Mesenchymal stem cell (in vitro differentiated cells and primary cell): ENCODE results near the gene NOTCH2.
"Not testable (repeated sequence)": the region's sequence is repeated elsewhere in the genome, so short reads cannot be mapped to it uniquely, and the experiment has no call there.

ENCODE experiments used
- DNase-seq: peaks from one replicate; pipeline ENCODE4 v3.0.0-alpha.2; 2013
- H2AFZ ChIP-seq: one replicate; pipeline ENCODE4 v1.6.1; 2013; ENCODE audit warnings: low read depth, mild to moderate bottlenecking, control low read depth, inconsistent platforms, low read length, moderate library complexity
- H2AK5ac ChIP-seq: 2 replicates; pipeline ENCODE4 v1.6.1; 2013; ENCODE audit warnings: low read length, moderate library complexity, mild to moderate bottlenecking, inconsistent platforms; ENCODE audit not compliant: severe bottlenecking
- H2BK120ac ChIP-seq: one replicate; pipeline ENCODE4 v1.6.1; 2013; ENCODE audit warnings: low read depth, mild to moderate bottlenecking, inconsistent platforms, low read length, moderate library complexity
- H2BK12ac ChIP-seq, 2 experiments: one replicate each; pipeline ENCODE4 v1.6.1; 2013; ENCODE audit warnings: inconsistent platforms in 2 of 2, low read length in 2 of 2, mild to moderate bottlenecking in 2 of 2, moderate library complexity in 2 of 2, control low read depth in 1 of 2
- H2BK15ac ChIP-seq: one replicate; pipeline ENCODE4 v1.6.1; 2013; ENCODE audit warnings: mild to moderate bottlenecking, low read depth, inconsistent platforms; ENCODE audit not compliant: poor library complexity, severe bottlenecking
- H2BK5ac ChIP-seq: 2 replicates; pipeline ENCODE4 v1.6.1; 2013; ENCODE audit warnings: low read depth, mild to moderate bottlenecking, low read length, control low read depth, inconsistent platforms; ENCODE audit not compliant: poor library complexity, severe bottlenecking
- H3K14ac ChIP-seq, 2 experiments: one replicate each; pipeline ENCODE4 v1.6.1; 2013; ENCODE audit warnings: inconsistent platforms in 2 of 2, low read length in 2 of 2, control low read depth in 1 of 2, mild to moderate bottlenecking in 1 of 2, moderate library complexity in 1 of 2
- H3K18ac ChIP-seq, 2 experiments: one replicate each; pipeline ENCODE4 v1.6.1; 2013; ENCODE audit warnings: inconsistent platforms in 2 of 2, low read length in 2 of 2, control low read depth in 1 of 2, low read depth in 1 of 2, mild to moderate bottlenecking in 1 of 2
- H3K23ac ChIP-seq, 2 experiments: one replicate each; pipeline ENCODE4 v1.6.1; 2013; ENCODE audit warnings: inconsistent platforms in 2 of 2, low read length in 2 of 2, mild to moderate bottlenecking in 2 of 2, moderate library complexity in 2 of 2, control low read depth in 1 of 2
- H3K27ac ChIP-seq: 2 replicates; pipeline ENCODE4 v1.5.1; 2013; ENCODE audit warnings: mild to moderate bottlenecking, moderate library complexity, low read length, control low read depth, inconsistent platforms; ENCODE audit not compliant: poor library complexity, severe bottlenecking
- H3K27me3 ChIP-seq, 2 experiments: 2 replicates each; pipeline versions ENCODE4 v1.6.1 to v1.7.0; 2013; ENCODE audit warnings: low read length in 2 of 2, mild to moderate bottlenecking in 2 of 2, moderate library complexity in 2 of 2, control low read depth in 1 of 2, inconsistent platforms in 1 of 2; ENCODE audit not compliant: control insufficient read depth in 1 of 2, insufficient read depth in 1 of 2
- H3K36me3 ChIP-seq, 2 experiments: 2 replicates each; pipeline versions ENCODE4 v1.6.1 to v1.7.0; 2013; ENCODE audit warnings: low read length in 2 of 2, control low read depth in 1 of 2, inconsistent platforms in 1 of 2, low read depth in 1 of 2, mild to moderate bottlenecking in 1 of 2; ENCODE audit not compliant: insufficient read depth in 2 of 2, control insufficient read depth in 1 of 2
- H3K4ac ChIP-seq, 2 experiments: one replicate each; pipeline ENCODE4 v1.6.1; 2013; ENCODE audit warnings: inconsistent platforms in 2 of 2, low read length in 2 of 2, mild to moderate bottlenecking in 2 of 2, moderate library complexity in 2 of 2, control low read depth in 1 of 2, low read depth in 1 of 2
- H3K4me1 ChIP-seq: 2 replicates; pipeline ENCODE4 v1.6.1; 2013; ENCODE audit warnings: low read depth, low read length, control low read depth; ENCODE audit not compliant: control insufficient read depth, insufficient read depth
- H3K4me2 ChIP-seq: 2 replicates; pipeline ENCODE4 v1.6.1; 2013; ENCODE audit warnings: low read length, mild to moderate bottlenecking, inconsistent platforms; ENCODE audit not compliant: poor library complexity, severe bottlenecking
- H3K4me3 ChIP-seq, 2 experiments: 2 replicates each; pipeline versions ENCODE4 v1.5.1 to v1.7.0; 2013; ENCODE audit warnings: low read length in 2 of 2, mild to moderate bottlenecking in 2 of 2, control low read depth in 1 of 2, low read depth in 1 of 2; ENCODE audit not compliant: insufficient read depth in 1 of 2
- H3K79me1 ChIP-seq: replicated peaks from 2 replicates; pipeline ENCODE4 v1.6.1; 2013; ENCODE audit warnings: mild to moderate bottlenecking, control low read depth, low read length, inconsistent platforms; ENCODE audit not compliant: poor library complexity, severe bottlenecking
- H3K9ac ChIP-seq: 2 replicates; pipeline ENCODE4 v1.7.0; 2013; ENCODE audit warnings: mild to moderate bottlenecking, low read length, moderate library complexity
- H3K9me3 ChIP-seq: 2 replicates; pipeline ENCODE4 v1.7.0; 2013; ENCODE audit warnings: mild to moderate bottlenecking, low read length; ENCODE audit not compliant: control insufficient read depth
- H4K8ac ChIP-seq: one replicate; pipeline ENCODE4 v1.6.1; 2013; ENCODE audit warnings: inconsistent platforms, mild to moderate bottlenecking, low read length, moderate library complexity
- H4K91ac ChIP-seq: one replicate; pipeline ENCODE4 v1.6.1; 2013; ENCODE audit warnings: mild to moderate bottlenecking, low read length, inconsistent platforms
- WGBS: methylation state at CpG from one replicate; pipeline ENCODE4 v1.1.7; 2013; ENCODE audit warnings: mixed read lengths; 5-methylcytosine and 5-hydroxymethylcytosine counted together

Gene NOTCH2

DNA sequence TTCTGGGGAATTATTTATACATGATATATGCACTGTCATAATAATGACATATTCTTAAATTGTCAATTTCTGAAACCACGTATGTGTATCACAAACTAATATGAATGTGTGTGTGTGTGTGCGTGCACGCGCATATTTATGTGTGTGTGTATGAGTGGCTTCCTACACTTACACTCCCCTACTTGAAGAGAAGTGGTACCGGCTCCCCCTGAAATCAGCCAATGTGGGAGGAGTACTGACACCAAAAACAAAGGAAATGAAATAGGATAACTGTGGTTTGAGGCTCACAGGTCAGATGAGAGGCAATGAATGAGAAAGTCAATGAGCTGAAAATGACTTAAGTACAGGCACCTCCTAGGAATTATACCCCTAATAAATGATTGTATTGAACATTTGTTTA is 42.8 kb upstream of the NOTCH2 start:
- not testable (repeated sequence) for H3K4me1 ChIP-seq, H3K14ac ChIP-seq, H2BK5ac ChIP-seq, H3K9me3 ChIP-seq, H3K27ac ChIP-seq, H3K36me3 ChIP-seq, H3K9ac ChIP-seq, H3K4ac ChIP-seq, H3K27me3 ChIP-seq, DNase-seq, H3K18ac ChIP-seq, H4K8ac ChIP-seq, H2BK15ac ChIP-seq, H2AFZ ChIP-seq, H3K4me3 ChIP-seq, H2BK12ac ChIP-seq, H2BK120ac ChIP-seq, H3K4me2 ChIP-seq, H3K23ac ChIP-seq, H3K79me1 ChIP-seq, H2AK5ac ChIP-seq, H4K91ac ChIP-seq
- 95% methylated on average over 3 of the region's 5 CpGs for WGBS

- not testable (repeated sequence) for H3K27me3 ChIP-seq, H3K9ac ChIP-seq, H2BK5ac ChIP-seq, H3K18ac ChIP-seq, H3K14ac ChIP-seq, H2BK15ac ChIP-seq, H3K4me3 ChIP-seq, H4K8ac ChIP-seq, DNase-seq, H4K91ac ChIP-seq, H2AFZ ChIP-seq, H3K4me1 ChIP-seq, H3K23ac ChIP-seq, H3K27ac ChIP-seq, H2BK12ac ChIP-seq, H3K36me3 ChIP-seq, H2AK5ac ChIP-seq, H3K4me2 ChIP-seq, H3K4ac ChIP-seq, H3K9me3 ChIP-seq, H3K79me1 ChIP-seq, H2BK120ac ChIP-seq
- no CpG with 5 or more reads among the region's 3 CpGs for WGBS
These were observed 42.3 kb upstream of the NOTCH2 start for GRCh38 chr1:120111771-120112170.

GRCh38 chr1:120111008-120111407 is 41.5 kb upstream of the NOTCH2 start:
- not testable (repeated sequence) for H3K14ac ChIP-seq, H3K27me3 ChIP-seq, H3K79me1 ChIP-seq, H2AK5ac ChIP-seq, H2BK120ac ChIP-seq, H3K27ac ChIP-seq, DNase-seq, H3K4me3 ChIP-seq, H3K18ac ChIP-seq, H2AFZ ChIP-seq, H3K4ac ChIP-seq, H3K36me3 ChIP-seq, H4K8ac ChIP-seq, H2BK12ac ChIP-seq, H3K4me1 ChIP-seq, H2BK15ac ChIP-seq, H2BK5ac ChIP-seq, H3K23ac ChIP-seq, H3K9ac ChIP-seq, H3K9me3 ChIP-seq, H3K4me2 ChIP-seq, H4K91ac ChIP-seq
- no CpG with 5 or more reads among the region's 2 CpGs for WGBS

DNA sequence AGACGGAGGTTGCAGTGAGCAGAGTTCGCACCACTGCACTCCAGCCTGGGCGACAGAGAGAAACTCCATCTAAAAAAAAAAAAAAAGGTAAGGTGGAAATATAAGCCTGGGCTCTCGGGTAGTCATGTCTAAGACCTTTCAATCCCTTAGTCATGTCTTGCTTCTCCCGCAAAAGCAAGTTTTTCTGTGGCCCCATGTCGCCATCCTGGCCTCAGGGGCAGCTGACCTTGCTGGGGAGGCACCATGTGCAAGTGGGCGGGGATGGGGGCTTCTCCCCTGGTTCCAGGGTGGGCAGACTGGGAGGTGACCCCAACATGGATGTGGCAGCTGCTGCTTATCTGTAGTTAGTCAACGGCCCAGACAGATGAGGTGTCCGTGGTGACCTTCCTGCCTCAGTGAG is 40.2 kb upstream of the NOTCH2 start:
- H3K4me2 ChIP-seq, DNase-seq, H2BK12ac ChIP-seq, H3K27me3 ChIP-seq, H2BK15ac ChIP-seq, H2BK120ac ChIP-seq, H3K4ac ChIP-seq, H3K23ac ChIP-seq, H3K79me1 ChIP-seq, H4K91ac ChIP-seq, H3K18ac ChIP-seq, H3K36me3 ChIP-seq, H3K9ac ChIP-seq, H3K27ac ChIP-seq, H2AK5ac ChIP-seq, H2AFZ ChIP-seq, H2BK5ac ChIP-seq, H4K8ac ChIP-seq, H3K9me3 ChIP-seq, H3K4me1 ChIP-seq, H3K14ac ChIP-seq, H3K4me3 ChIP-seq: not testable (repeated sequence)
- WGBS, result 100% methylated on average over 3 of the region's 9 CpGs
